Hippocampal formation (tissue), 2 donors: ENCODE measurements around the gene TMEM129.

Experiments
- DNase-seq, 2 donors: peaks; one replicate each; lab custom pipeline; 2025; lab: John Stamatoyannopoulos, UW

The TMEM129 gene

DNA sequence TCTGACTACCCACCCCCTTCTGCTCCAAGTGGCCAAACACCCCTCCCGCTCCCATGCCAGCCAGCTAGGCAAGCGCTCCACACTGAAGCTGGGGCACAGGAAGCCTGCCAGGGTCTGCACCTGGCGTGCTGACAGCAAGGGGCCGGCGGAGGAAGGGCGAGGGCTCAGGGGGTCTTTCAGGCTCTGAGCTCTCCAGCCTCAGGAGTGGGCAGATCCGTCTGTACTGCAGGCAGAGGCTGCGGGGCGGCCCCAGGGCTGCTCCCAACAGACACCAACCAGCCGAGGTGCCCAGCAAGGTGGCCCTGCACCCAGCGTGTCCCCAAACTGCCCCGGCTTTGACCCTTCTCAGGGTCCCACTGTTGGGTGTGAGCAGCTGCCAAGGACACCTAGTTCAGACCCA is 51.9 kb downstream of the TMEM129 start:
- no peak for DNase-seq

- DNase-seq: no peak
These were observed 52.7 kb downstream of the TMEM129 start for GRCh38 chr4:1668488-1668840.

DNA sequence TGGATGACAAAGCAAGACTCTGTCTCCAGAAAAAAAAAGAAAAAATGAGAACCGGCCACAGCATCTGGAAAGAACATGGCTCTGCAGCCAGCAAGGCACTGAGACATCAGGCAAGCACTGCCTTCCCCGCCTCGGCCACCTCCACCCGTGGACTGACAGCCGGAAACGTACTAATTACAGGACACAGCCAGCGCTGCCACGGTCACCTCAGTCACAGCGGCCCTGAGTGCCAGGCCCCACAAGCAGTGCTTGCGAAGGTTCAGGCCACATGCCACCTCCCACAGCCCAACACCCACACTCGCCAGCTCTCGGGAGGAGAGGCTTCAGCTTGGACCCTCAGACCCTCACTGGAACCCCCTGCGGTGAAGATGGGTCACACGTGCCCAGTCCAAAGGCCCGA is 53.9 kb downstream of the TMEM129 start:
- no peak for DNase-seq

GRCh38 chr4:1666391-1666790 is 54.7 kb downstream of the TMEM129 start:
- no peak for DNase-seq
